ENCODE measurements around the gene NFE2L2. TPM values are rescaled to one million over a fixed set of nuclear protein-coding genes. Genes with fewer than 3 reads are reported as not detected.
"Not testable (repeated sequence)": the region's sequence is repeated elsewhere in the genome, so short reads cannot be mapped to it uniquely, and the experiment has no call there.

NFE2L2 gene
- total and polyA plus RNA-seq, 2 experiments from 2014 or later, result 88.3 to 90.2 TPM

- TF ChIP-seq EZH2phosphoT487 (IDR thresholded peaks at IDR 0.05; ENCODE audit: low read depth, severe bottlenecking, unreplicated experiment) (no peak), EZH2 (IDR thresholded peaks at IDR 0.05; ENCODE audit: borderline replicate concordance) (no peak), CTCF (IDR thresholded peaks at IDR 0.05; ENCODE audit: poor library complexity) (no peak)
- no peaks in the 10 kb centered on the region for H3K9me3 ChIP-seq (ENCODE audit: low read depth)
- H3K4me2 ChIP-seq, result peak overlapping the region; percentile 28
- 94% methylated on average over 7 of the region's 7 CpGs for WGBS (ENCODE audit: low lambda C conversion rate, missing lambda C conversion rate)
- no peak overlapping the region for H2AFZ ChIP-seq
- no peaks in the 10 kb centered on the region for H3K27me3 ChIP-seq
- H3K4me1 ChIP-seq (ENCODE audit: insufficient read depth), result peaks cover 8% of the 10 kb centered on the region
- no peak overlapping the region for H3K4me3 ChIP-seq
- H3K9me2 ChIP-seq (replicated peaks; ENCODE audit: insufficient read depth), result no peaks in the 10 kb centered on the region
- peak overlapping the region; percentile 81 for H3K27ac ChIP-seq
- peak; percentile 37 for DNase-seq (ENCODE audit: low spot score)
- H4K20me1 ChIP-seq (ENCODE audit: insufficient read depth, poor library complexity, severe bottlenecking), result no peaks in the 10 kb centered on the region
- no peaks in the 10 kb centered on the region for H3K79me2 ChIP-seq
- H3K36me3 ChIP-seq (replicated peaks; ENCODE audit: insufficient read depth, low read depth), result no peaks in the 10 kb centered on the region
These were observed 75.8 kb downstream of the NFE2L2 start for GRCh38 chr2:177188482-177189469.

- Histone ChIP-seq H4K20me1 (ENCODE audit: insufficient read depth, poor library complexity, severe bottlenecking) (no peaks in the 10 kb centered on the region), H3K4me2 (peak overlapping the region; percentile 28), H3K4me1 (ENCODE audit: insufficient read depth) (peaks cover 8% of the 10 kb centered on the region), H3K4me3 (no peak overlapping the region), H3K9me2 (replicated peaks; ENCODE audit: insufficient read depth) (no peaks in the 10 kb centered on the region), H3K36me3 (replicated peaks; ENCODE audit: insufficient read depth, low read depth) (no peaks in the 10 kb centered on the region), H3K9me3 (ENCODE audit: low read depth) (no peaks in the 10 kb centered on the region), H3K27ac (peak overlapping the region; percentile 81), H3K27me3 (no peaks in the 10 kb centered on the region), H3K79me2 (no peaks in the 10 kb centered on the region), H2AFZ (no peak overlapping the region)
- DNase-seq (ENCODE audit: low spot score), result peak; percentile 51
- TF ChIP-seq EZH2 (IDR thresholded peaks at IDR 0.05; ENCODE audit: borderline replicate concordance) (no peak), EZH2phosphoT487 (IDR thresholded peaks at IDR 0.05; ENCODE audit: low read depth, severe bottlenecking, unreplicated experiment) (no peak), CTCF (IDR thresholded peaks at IDR 0.05; ENCODE audit: poor library complexity) (no peak)
- WGBS (ENCODE audit: low lambda C conversion rate, missing lambda C conversion rate), result 49% methylated on average over 8 of the region's 8 CpGs
These were observed 76.8 kb downstream of the NFE2L2 start for GRCh38 chr2:177187631-177188312.

- H3K27me3 ChIP-seq; H2AFZ ChIP-seq; H3K9me3 ChIP-seq (ENCODE audit: low read depth); H3K36me3 ChIP-seq (replicated peaks; ENCODE audit: insufficient read depth, low read depth); H4K20me1 ChIP-seq (ENCODE audit: insufficient read depth, poor library complexity, severe bottlenecking); H3K4me1 ChIP-seq (ENCODE audit: insufficient read depth); H3K9me2 ChIP-seq (replicated peaks; ENCODE audit: insufficient read depth); DNase-seq (ENCODE audit: low spot score); H3K4me2 ChIP-seq; H3K79me2 ChIP-seq; H3K4me3 ChIP-seq; H3K27ac ChIP-seq: not testable (repeated sequence)
- WGBS (ENCODE audit: low lambda C conversion rate, missing lambda C conversion rate), result 78% methylated on average over 7 of the region's 7 CpGs
These were observed 78.5 kb downstream of the NFE2L2 start for GRCh38 chr2:177186038-177186437.

- whole genome bisulfite sequencing (ENCODE audit: low lambda C conversion rate, missing lambda C conversion rate), result 81% methylated on average over 1 of the region's 1 CpG
- TF ChIP-seq CTCF (IDR thresholded peaks at IDR 0.05; ENCODE audit: poor library complexity), result no peak
- TF ChIP-seq EZH2 (IDR thresholded peaks at IDR 0.05; ENCODE audit: borderline replicate concordance), result no peak
- no peak for TF ChIP-seq EZH2phosphoT487 (IDR thresholded peaks at IDR 0.05; ENCODE audit: low read depth, severe bottlenecking, unreplicated experiment)
- H3K36me3 ChIP-seq (replicated peaks; ENCODE audit: insufficient read depth, low read depth), result no peaks in the 10 kb centered on the region
These were observed 79.9 kb downstream of the NFE2L2 start for GRCh38 chr2:177184606-177185005.

More at GRCh38 chr2:177184606-177185005, 79.9 kb downstream of the NFE2L2 start:
- Histone ChIP-seq H3K4me2 (no peak overlapping the region), H2AFZ (no peak overlapping the region), H3K27me3 (no peaks in the 10 kb centered on the region), H3K4me3 (no peak overlapping the region), H3K9me3 (ENCODE audit: low read depth) (no peaks in the 10 kb centered on the region), H3K27ac (no peak overlapping the region), H3K79me2 (no peaks in the 10 kb centered on the region), H3K9me2 (replicated peaks; ENCODE audit: insufficient read depth) (no peaks in the 10 kb centered on the region), H4K20me1 (ENCODE audit: insufficient read depth, poor library complexity, severe bottlenecking) (no peaks in the 10 kb centered on the region), H3K4me1 (ENCODE audit: insufficient read depth) (peaks cover 8% of the 10 kb centered on the region)
- DNase-seq (ENCODE audit: low spot score), result no peak

Measured in hepatocyte (in vitro differentiated cells).